GM12878 (cell line): ENCODE measurements around the gene GLB1L. TPM values are rescaled to one million over a fixed set of nuclear protein-coding genes. Genes with fewer than 3 reads are reported as not detected.

Source experiments
- CREB1 ChIP-seq: IDR thresholded peaks from 2 replicates; pipeline ENCODE4 v1.6.1; 2012; ENCODE audit warnings: low read depth, mild to moderate bottlenecking, inconsistent platforms
- EP300 ChIP-seq, 2 experiments: fragments of 150-350 bp in 1 of 2; IDR thresholded peaks; 2 replicates each; pipeline ENCODE4 v1.6.1; 2011 to 2012; ENCODE audit warnings: low read depth in 2 of 2, low read length in 2 of 2, borderline replicate concordance in 1 of 2, improper control_type of control experiment in 1 of 2, inconsistent platforms in 1 of 2; ENCODE audit not compliant: control insufficient read depth in 1 of 2
- HCFC1 ChIP-seq: fragments of 150-350 bp; IDR thresholded peaks from 2 replicates; pipeline ENCODE4 v1.6.1; 2014; ENCODE audit warnings: low read length
- IKZF1 ChIP-seq: fragments of 450-650 bp; conservative IDR thresholded peaks from 2 replicates; pipeline ENCODE4 v1.6.1; 2017; ENCODE audit warnings: antibody characterized with exemption, mild to moderate bottlenecking
- IRF3 ChIP-seq: fragments of 450-650 bp; IDR thresholded peaks from 2 replicates; pipeline ENCODE4 v1.6.1; 2014; ENCODE audit warnings: mild to moderate bottlenecking
- JUNB ChIP-seq: IDR thresholded peaks from 2 replicates; pipeline ENCODE4 v1.6.1; 2016; ENCODE audit warnings: antibody characterized with exemption, mild to moderate bottlenecking
- KDM1A ChIP-seq: fragments of 200-600 bp; sonication (generic); IDR thresholded peaks from 2 replicates; pipeline ENCODE4 v1.6.1; 2016; ENCODE audit warnings: borderline replicate concordance
- LARP7 ChIP-seq: fragments of 450-650 bp; IDR thresholded peaks from 2 replicates; pipeline ENCODE4 v1.6.1; 2017; ENCODE audit warnings: mild to moderate bottlenecking
- MYC ChIP-seq: IDR thresholded peaks from 2 replicates; pipeline ENCODE4 v1.6.1; 2011; ENCODE audit warnings: mild to moderate bottlenecking, low read length, moderate library complexity, inconsistent platforms; ENCODE audit not compliant: insufficient read depth, insufficient replicate concordance, insufficient read length, severe bottlenecking
- NBN ChIP-seq: fragments of 450-650 bp; IDR thresholded peaks from 2 replicates; pipeline ENCODE4 v1.6.1; 2016
- NFIC ChIP-seq: IDR thresholded peaks from 2 replicates; pipeline ENCODE4 v1.6.1; 2012; ENCODE audit warnings: low read depth, mild to moderate bottlenecking, inconsistent platforms, low read length, moderate library complexity
- NR2F1 ChIP-seq: fragments of 450-650 bp; conservative IDR thresholded peaks from 2 replicates; pipeline ENCODE4 v1.6.1; 2017; ENCODE audit warnings: mild to moderate bottlenecking
- POLR2AphosphoS2 ChIP-seq: IDR thresholded peaks from 2 replicates; pipeline ENCODE4 v1.6.1; 2011; ENCODE audit warnings: low read depth, mild to moderate bottlenecking, low read length, improper control_type of control experiment, moderate library complexity
- PRDM15 ChIP-seq: fragments of 450-650 bp; formaldehyde crosslinking; IDR thresholded peaks from 2 replicates; pipeline ENCODE4 v1.4.0; 2020; ENCODE audit warnings: mild to moderate bottlenecking, moderate library complexity
- SIN3A ChIP-seq: IDR thresholded peaks from 2 replicates; pipeline ENCODE4 v1.6.1; 2012; ENCODE audit warnings: low read depth, low read length, improper control_type of control experiment
- SREBF2 ChIP-seq: IDR thresholded peaks from 2 replicates; pipeline ENCODE4 v1.6.1; 2012; ENCODE audit warnings: mild to moderate bottlenecking, low read length
- TAF1 ChIP-seq: IDR thresholded peaks from 2 replicates; pipeline ENCODE4 v1.6.1; 2011; ENCODE audit warnings: mild to moderate bottlenecking, low read depth, low read length, borderline replicate concordance
- ZNF24 ChIP-seq: fragments of 450-650 bp; IDR thresholded peaks from 2 replicates; pipeline ENCODE4 v1.6.1; 2017; ENCODE audit warnings: antibody characterized with exemption, mild to moderate bottlenecking
- ZNF622 ChIP-seq: fragments of 450-650 bp; IDR thresholded peaks from 2 replicates; pipeline ENCODE4 v1.6.1; 2017; ENCODE audit warnings: mild to moderate bottlenecking, inconsistent platforms
- ZSCAN29 ChIP-seq: fragments of 450-650 bp; IDR thresholded peaks from 2 replicates; pipeline ENCODE4 v1.6.1; 2017; ENCODE audit warnings: mild to moderate bottlenecking, moderate library complexity
- polyA plus RNA-seq, 11 experiments: library from polyadenylated mRNA; depleted of rRNA in 4 of 11; unstranded in 6 of 11; stranded (reverse) in 5 of 11; fragments of >200 nt; fragmentation: Nextera tagmentation in 4 of 11; fragmentation: Illumina TruSeq in 1 of 11; extraction: Ambion mirVana in 4 of 11; extraction: Trizol in 1 of 11; gene quantifications; 1 replicate in 1 of 11; 2 replicates in 10 of 11; pipeline versions ENCODE4 v1.2.1 to v1.2.3, GENCODE V29; 2011 to 2016; ENCODE audit warnings: inconsistent platforms in 2 of 11, missing spikeins in 2 of 11, low read depth in 1 of 11
- total RNA-seq, 4 experiments: library from RNA; depleted of rRNA in 3 of 4; stranded (reverse); fragments of >200 nt in 3 of 4; fragmentation: Illumina TruSeq in 1 of 4; extraction: Trizol in 1 of 4; gene quantifications; 2 replicates each; pipeline versions ENCODE4 v1.2.1 to v1.2.3, GENCODE V29; 2013 to 2021
- TF ChIP-seq, protein P1 (sequence below): IDR thresholded peaks from 2 replicates; pipeline ENCODE4 v1.6.1; 2012; ENCODE audit warnings: low read depth, low read length, improper control_type of control experiment
- TF ChIP-seq, protein P2 (sequence below): fragments of 450-650 bp; IDR thresholded peaks from 2 replicates; pipeline ENCODE4 v1.6.1; 2017; ENCODE audit warnings: mild to moderate bottlenecking, moderate library complexity

Gene GLB1L
- total and polyA plus RNA-seq, 10 of the 15 experiments (the other 5 are each of a cell fraction or from before 2014, with no cell fraction given) = 0.29 to 4.6 (median 2.7) TPM

DNA sequence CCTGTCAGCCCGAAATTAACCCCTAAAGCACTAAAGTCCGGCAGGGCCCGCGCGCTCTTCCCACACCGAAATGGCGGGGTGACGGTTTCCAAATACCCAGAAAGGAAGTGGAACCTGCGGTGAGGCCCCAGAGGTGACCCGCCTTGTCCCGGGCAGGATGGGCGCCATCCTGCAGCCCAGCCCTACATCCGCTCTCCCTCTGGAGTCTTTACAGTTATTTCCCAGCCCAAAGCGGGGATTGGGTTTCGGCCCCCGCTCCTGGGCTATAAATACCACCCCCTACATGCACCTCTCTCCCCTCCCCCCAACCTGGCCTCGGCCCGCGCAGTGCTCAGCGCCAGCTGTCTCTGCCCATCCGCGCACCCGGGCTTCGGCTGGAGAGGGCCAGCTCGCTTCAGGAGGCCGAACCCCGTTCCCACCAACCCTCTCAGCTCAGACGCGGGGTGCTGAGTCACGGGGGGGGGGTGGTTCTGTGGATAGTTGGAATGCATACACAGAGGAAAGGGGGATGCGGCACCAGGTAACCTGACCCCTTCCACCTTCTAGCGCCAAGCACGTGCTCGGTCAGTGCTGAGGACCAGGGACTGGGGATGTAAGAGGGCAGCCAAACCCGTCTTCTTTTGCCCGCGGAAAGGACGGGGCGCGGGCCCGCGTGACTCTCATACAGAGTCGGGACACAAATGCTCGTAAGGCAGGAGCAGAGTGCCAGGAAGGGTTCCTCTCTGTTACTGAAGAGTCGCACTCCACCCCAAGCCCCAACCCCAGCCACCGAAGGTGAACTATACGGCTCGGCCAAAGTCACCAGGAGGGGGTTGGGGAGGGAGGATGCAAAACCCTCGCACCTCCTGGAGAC, 7.9 kb upstream of the GLB1L start, which contains the start of gene TUBA4B (continued):
- TF ChIP-seq IRF3 (no peak), MYC (peak; percentile 57), EP300 (IDR thresholded peaks at IDR 0.05; ENCODE audit: borderline replicate concordance in 1 of 2, control insufficient read depth in 1 of 2, low read depth in 2 of 2, low read length in 2 of 2) (0 out of 4 replicates have a peak, but pooled peaks of 1 of the 2 experiments have one; percentile 37), HCFC1 (no peak), CREB1 (peak; percentile 37; the same call in 1 of the 2 replicates), NFIC (no peak), ZSCAN29 (no peak), POLR2AphosphoS2 (no peak), LARP7 (no peak; the same call in 1 of the 2 replicates), IKZF1 (peak; percentile 87), NR2F1 (peak; percentile 84), TAF1 (no peak), ZNF24 (no peak), ZNF622 (no peak), JUNB (no peak), KDM1A (no peak), SIN3A (no peak), SREBF2 (no peak), PRDM15 (CRISPR knock-in tag) (no peak), NBN (peak; percentile 55)
- TF ChIP-seq, protein P1, sequence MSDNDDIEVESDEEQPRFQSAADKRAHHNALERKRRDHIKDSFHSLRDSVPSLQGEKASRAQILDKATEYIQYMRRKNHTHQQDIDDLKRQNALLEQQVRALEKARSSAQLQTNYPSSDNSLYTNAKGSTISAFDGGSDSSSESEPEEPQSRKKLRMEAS = peak; percentile 48
- TF ChIP-seq, protein P2, sequence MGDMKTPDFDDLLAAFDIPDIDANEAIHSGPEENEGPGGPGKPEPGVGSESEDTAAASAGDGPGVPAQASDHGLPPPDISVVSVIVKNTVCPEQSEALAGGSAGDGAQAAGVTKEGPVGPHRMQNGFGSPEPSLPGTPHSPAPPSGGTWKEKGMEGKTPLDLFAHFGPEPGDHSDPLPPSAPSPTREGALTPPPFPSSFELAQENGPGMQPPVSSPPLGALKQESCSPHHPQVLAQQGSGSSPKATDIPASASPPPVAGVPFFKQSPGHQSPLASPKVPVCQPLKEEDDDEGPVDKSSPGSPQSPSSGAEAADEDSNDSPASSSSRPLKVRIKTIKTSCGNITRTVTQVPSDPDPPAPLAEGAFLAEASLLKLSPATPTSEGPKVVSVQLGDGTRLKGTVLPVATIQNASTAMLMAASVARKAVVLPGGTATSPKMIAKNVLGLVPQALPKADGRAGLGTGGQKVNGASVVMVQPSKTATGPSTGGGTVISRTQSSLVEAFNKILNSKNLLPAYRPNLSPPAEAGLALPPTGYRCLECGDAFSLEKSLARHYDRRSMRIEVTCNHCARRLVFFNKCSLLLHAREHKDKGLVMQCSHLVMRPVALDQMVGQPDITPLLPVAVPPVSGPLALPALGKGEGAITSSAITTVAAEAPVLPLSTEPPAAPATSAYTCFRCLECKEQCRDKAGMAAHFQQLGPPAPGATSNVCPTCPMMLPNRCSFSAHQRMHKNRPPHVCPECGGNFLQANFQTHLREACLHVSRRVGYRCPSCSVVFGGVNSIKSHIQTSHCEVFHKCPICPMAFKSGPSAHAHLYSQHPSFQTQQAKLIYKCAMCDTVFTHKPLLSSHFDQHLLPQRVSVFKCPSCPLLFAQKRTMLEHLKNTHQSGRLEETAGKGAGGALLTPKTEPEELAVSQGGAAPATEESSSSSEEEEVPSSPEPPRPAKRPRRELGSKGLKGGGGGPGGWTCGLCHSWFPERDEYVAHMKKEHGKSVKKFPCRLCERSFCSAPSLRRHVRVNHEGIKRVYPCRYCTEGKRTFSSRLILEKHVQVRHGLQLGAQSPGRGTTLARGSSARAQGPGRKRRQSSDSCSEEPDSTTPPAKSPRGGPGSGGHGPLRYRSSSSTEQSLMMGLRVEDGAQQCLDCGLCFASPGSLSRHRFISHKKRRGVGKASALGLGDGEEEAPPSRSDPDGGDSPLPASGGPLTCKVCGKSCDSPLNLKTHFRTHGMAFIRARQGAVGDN = no peak
